Spinal cord (tissue), 10 donors: Measurements from ENCODE around the gene IGF1. TPM values are rescaled to one million over a fixed set of nuclear protein-coding genes. Genes with fewer than 3 reads are reported as not detected.

Source experiments
- DNase-seq, 6 donors: peaks; one replicate each; pipeline versions ENCODE4 v3.0.0 to v3.0.0-alpha.2; 2013 to 2015; ENCODE audit warnings: low spot score in 6 of 6, low read depth in 4 of 6
- H3K27ac ChIP-seq: one replicate; pipeline ENCODE4 v1.5.1; 2013; ENCODE audit warnings: low read depth, low read length, control low read depth
- H3K27me3 ChIP-seq: one replicate; pipeline ENCODE4 v1.6.1; 2013; ENCODE audit warnings: low read length; ENCODE audit not compliant: control insufficient read depth, insufficient read depth
- H3K36me3 ChIP-seq: one replicate; pipeline ENCODE4 v1.6.1; 2013; ENCODE audit warnings: low read length; ENCODE audit not compliant: control insufficient read depth, insufficient read depth
- H3K4me1 ChIP-seq: one replicate; pipeline ENCODE4 v1.6.1; 2013; ENCODE audit warnings: low read length; ENCODE audit not compliant: control insufficient read depth, insufficient read depth
- H3K4me3 ChIP-seq: one replicate; pipeline ENCODE4 v1.5.1; 2013; ENCODE audit warnings: low read depth, low read length, control low read depth
- H3K9me3 ChIP-seq: one replicate; pipeline ENCODE4 v1.6.1; 2013; ENCODE audit warnings: low read length; ENCODE audit not compliant: control insufficient read depth, insufficient read depth
- WGBS: methylation state at CpG from one replicate; pipeline ENCODE4 v1.1.5; 2013; ENCODE audit warnings: missing lambda C conversion rate; ENCODE audit not compliant: insufficient coverage; 5-methylcytosine and 5-hydroxymethylcytosine counted together
- polyA plus RNA-seq, 2 donors: library from polyadenylated mRNA; unstranded; fragments of 120-200 nt; gene quantifications; one replicate each; pipeline ENCODE4 v1.2.1, GENCODE V29; 2013; ENCODE audit not compliant: insufficient read length in 2 of 2
- total RNA-seq, 2 donors: library from RNA; depleted of rRNA in 1 of 2; stranded (reverse); fragments of 120-200 nt in 1 of 2; fragments of >200 nt in 1 of 2; gene quantifications; one replicate each; pipeline versions ENCODE4 v1.2.3 to v1.2.4, GENCODE V29; 2013 to 2014
- donor health status: healthy.

The IGF1 gene
- total and polyA plus RNA-seq, 4 donors, result 4.6 to 22.9 (median 13.0) TPM

- WGBS, result 84% methylated on average over 8 of the region's 8 CpGs
- Histone ChIP-seq H3K27me3 (no peaks in the 10 kb centered on the region), H3K9me3 (no peaks in the 10 kb centered on the region), H3K4me3 (no peak overlapping the region), H3K27ac (no peak overlapping the region), H3K4me1 (no peaks in the 10 kb centered on the region), H3K36me3 (no peaks in the 10 kb centered on the region)
- no peak for DNase-seq
Measured at GRCh38 chr12:102513272-102513671, 32.9 kb upstream of the IGF1 start.

- no peak overlapping the region for H3K27ac ChIP-seq
- H3K27me3 ChIP-seq, result no peaks in the 10 kb centered on the region
- H3K4me1 ChIP-seq, result no peaks in the 10 kb centered on the region
- no peaks in the 10 kb centered on the region for H3K9me3 ChIP-seq
- WGBS, result 93% methylated on average over 2 of the region's 3 CpGs
- DNase-seq, result no peak
- H3K36me3 ChIP-seq, result no peaks in the 10 kb centered on the region
- no peak overlapping the region for H3K4me3 ChIP-seq
Measured at GRCh38 chr12:102512523-102512922, 32.2 kb upstream of the IGF1 start.

- Histone ChIP-seq H3K27ac (no peak overlapping the region), H3K4me1 (no peaks in the 10 kb centered on the region), H3K4me3 (no peak overlapping the region), H3K36me3 (no peaks in the 10 kb centered on the region), H3K9me3 (no peaks in the 10 kb centered on the region), H3K27me3 (no peaks in the 10 kb centered on the region)
- no CpG with 5 or more reads among the region's 2 CpGs for WGBS
- DNase-seq, result no peak
Measured at GRCh38 chr12:102511575-102511974, 31.2 kb upstream of the IGF1 start.

- H3K36me3 ChIP-seq, result no peaks in the 10 kb centered on the region
Measured at GRCh38 chr12:102510463-102510862, 30.1 kb upstream of the IGF1 start.

GRCh38 chr12:102510031-102510430 lies 29.7 kb upstream of the IGF1 start:
- H3K27me3 ChIP-seq, result no peaks in the 10 kb centered on the region
- 100% methylated on average over 1 of the region's 1 CpG for WGBS
- no peak overlapping the region for H3K4me3 ChIP-seq
- H3K9me3 ChIP-seq, result no peaks in the 10 kb centered on the region
- H3K36me3 ChIP-seq, result no peaks in the 10 kb centered on the region
- H3K27ac ChIP-seq, result no peak overlapping the region
- no peaks in the 10 kb centered on the region for H3K4me1 ChIP-seq
- no peak for DNase-seq

More at GRCh38 chr12:102510463-102510862, 30.1 kb upstream of the IGF1 start:
- Histone ChIP-seq H3K4me3 (no peak overlapping the region), H3K9me3 (no peaks in the 10 kb centered on the region), H3K27ac (no peak overlapping the region), H3K4me1 (no peaks in the 10 kb centered on the region), H3K27me3 (no peaks in the 10 kb centered on the region)
- DNase-seq, result no peak
- no CpG with 5 or more reads among the region's 3 CpGs for WGBS

- no peaks in the 10 kb centered on the region for H3K27me3 ChIP-seq
- H3K9me3 ChIP-seq, result no peaks in the 10 kb centered on the region
- no peak for DNase-seq
- H3K4me1 ChIP-seq, result no peaks in the 10 kb centered on the region
- no peaks in the 10 kb centered on the region for H3K36me3 ChIP-seq
- H3K27ac ChIP-seq, result no peak overlapping the region
- H3K4me3 ChIP-seq, result no peak overlapping the region
Measured at GRCh38 chr12:102509123-102509626, 28.8 kb upstream of the IGF1 start.

GRCh38 chr12:102508052-102508451 lies 27.7 kb upstream of the IGF1 start:
- Histone ChIP-seq H3K4me3 (no peak overlapping the region), H3K4me1 (no peaks in the 10 kb centered on the region), H3K27me3 (no peaks in the 10 kb centered on the region), H3K9me3 (no peaks in the 10 kb centered on the region), H3K27ac (no peak overlapping the region), H3K36me3 (no peaks in the 10 kb centered on the region)
- no peak for DNase-seq

- no CpG with 5 or more reads among the region's 2 CpGs for WGBS
- DNase-seq, result no peak
- no peaks in the 10 kb centered on the region for H3K36me3 ChIP-seq
- H3K4me1 ChIP-seq, result no peaks in the 10 kb centered on the region
- no peak overlapping the region for H3K27ac ChIP-seq
- H3K27me3 ChIP-seq, result no peaks in the 10 kb centered on the region
- no peak overlapping the region for H3K4me3 ChIP-seq
- no peaks in the 10 kb centered on the region for H3K9me3 ChIP-seq
Measured at GRCh38 chr12:102507301-102507700, 26.9 kb upstream of the IGF1 start.

- Histone ChIP-seq H3K27ac (no peak overlapping the region), H3K4me1 (no peaks in the 10 kb centered on the region), H3K9me3 (no peaks in the 10 kb centered on the region), H3K27me3 (no peaks in the 10 kb centered on the region), H3K36me3 (no peaks in the 10 kb centered on the region), H3K4me3 (no peak overlapping the region)
- no CpG with 5 or more reads among the region's 2 CpGs for WGBS
- DNase-seq, result no peak
Measured at GRCh38 chr12:102504871-102505270, 24.5 kb upstream of the IGF1 start.

- Histone ChIP-seq H3K27ac (no peak overlapping the region), H3K9me3 (no peaks in the 10 kb centered on the region), H3K4me3 (no peak overlapping the region), H3K36me3 (no peaks in the 10 kb centered on the region), H3K4me1 (no peaks in the 10 kb centered on the region), H3K27me3 (no peaks in the 10 kb centered on the region)
- no peak for DNase-seq
- whole genome bisulfite sequencing, result 91% methylated on average over 2 of the region's 2 CpGs
Measured at GRCh38 chr12:102504280-102504679, 23.9 kb upstream of the IGF1 start.
